Measurements from ENCODE around the gene XRN1. TPM values are rescaled to one million over a fixed set of nuclear protein-coding genes. Genes with fewer than 3 reads are reported as not detected.
A peak's percentile ranks its signal among the peaks of the same experiment; 100 is the strongest.

XRN1 gene, protein sequence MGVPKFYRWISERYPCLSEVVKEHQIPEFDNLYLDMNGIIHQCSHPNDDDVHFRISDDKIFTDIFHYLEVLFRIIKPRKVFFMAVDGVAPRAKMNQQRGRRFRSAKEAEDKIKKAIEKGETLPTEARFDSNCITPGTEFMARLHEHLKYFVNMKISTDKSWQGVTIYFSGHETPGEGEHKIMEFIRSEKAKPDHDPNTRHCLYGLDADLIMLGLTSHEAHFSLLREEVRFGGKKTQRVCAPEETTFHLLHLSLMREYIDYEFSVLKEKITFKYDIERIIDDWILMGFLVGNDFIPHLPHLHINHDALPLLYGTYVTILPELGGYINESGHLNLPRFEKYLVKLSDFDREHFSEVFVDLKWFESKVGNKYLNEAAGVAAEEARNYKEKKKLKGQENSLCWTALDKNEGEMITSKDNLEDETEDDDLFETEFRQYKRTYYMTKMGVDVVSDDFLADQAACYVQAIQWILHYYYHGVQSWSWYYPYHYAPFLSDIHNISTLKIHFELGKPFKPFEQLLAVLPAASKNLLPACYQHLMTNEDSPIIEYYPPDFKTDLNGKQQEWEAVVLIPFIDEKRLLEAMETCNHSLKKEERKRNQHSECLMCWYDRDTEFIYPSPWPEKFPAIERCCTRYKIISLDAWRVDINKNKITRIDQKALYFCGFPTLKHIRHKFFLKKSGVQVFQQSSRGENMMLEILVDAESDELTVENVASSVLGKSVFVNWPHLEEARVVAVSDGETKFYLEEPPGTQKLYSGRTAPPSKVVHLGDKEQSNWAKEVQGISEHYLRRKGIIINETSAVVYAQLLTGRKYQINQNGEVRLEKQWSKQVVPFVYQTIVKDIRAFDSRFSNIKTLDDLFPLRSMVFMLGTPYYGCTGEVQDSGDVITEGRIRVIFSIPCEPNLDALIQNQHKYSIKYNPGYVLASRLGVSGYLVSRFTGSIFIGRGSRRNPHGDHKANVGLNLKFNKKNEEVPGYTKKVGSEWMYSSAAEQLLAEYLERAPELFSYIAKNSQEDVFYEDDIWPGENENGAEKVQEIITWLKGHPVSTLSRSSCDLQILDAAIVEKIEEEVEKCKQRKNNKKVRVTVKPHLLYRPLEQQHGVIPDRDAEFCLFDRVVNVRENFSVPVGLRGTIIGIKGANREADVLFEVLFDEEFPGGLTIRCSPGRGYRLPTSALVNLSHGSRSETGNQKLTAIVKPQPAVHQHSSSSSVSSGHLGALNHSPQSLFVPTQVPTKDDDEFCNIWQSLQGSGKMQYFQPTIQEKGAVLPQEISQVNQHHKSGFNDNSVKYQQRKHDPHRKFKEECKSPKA (N-terminal part only)
- total RNA-seq (100 to 1,000 TPM; 102 to 104 TPM), polyA plus RNA-seq (10 to 100 TPM; 44.5 to 62.5 TPM)

DNA sequence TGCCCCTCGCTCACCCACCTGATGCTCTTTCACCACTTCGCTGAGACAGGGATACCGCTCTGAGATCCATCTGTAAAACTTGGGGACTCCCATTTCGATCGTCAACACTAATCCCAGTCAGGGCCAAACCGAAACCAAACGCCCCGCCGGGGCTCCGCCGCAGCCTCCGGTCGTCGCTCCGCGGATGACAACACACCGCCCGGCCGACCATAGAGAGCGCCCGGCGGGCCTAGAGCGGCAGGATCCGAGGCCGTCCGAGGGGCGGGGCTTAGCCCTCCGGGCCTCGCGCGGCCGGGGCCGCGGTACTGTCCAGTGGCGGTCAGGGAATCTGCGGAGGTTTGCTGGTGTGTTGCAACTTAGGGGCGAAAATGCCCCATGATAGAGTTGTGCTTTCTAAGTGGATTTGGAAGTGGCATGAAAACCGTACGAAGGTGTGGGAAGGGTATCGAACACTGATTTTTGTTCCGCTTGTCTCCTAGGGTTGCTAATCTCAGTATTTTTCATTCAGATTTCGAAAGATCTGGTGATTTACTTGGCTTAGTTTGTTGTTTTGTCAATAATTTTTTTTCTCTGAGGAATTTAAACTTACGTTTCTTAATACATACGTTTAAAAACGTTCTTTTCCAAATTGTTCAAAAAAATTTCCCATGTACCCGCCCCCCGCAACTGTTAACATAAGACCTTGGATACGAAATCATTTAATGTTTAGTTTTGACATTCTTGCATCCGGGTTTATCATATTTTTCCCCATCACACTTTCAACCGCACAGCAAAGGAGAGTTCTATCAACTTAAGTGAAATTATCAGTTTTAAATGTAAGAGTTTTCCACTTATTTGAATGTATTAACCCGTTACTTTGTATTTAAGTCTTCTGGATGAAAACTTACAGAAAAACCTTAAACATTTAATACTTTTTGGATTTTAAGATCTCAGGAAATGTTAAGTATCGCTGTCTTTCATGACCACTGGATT lies at the start of gene XRN1:
Gene XRN1 (minus strand): TSS at position 186 of the 972 bp plus-strand sequence. CDS start 93 bp downstream, at position 93.
- Histone ChIP-seq H3K27ac (ENCODE audit: low read depth, low read length) (peak within 1 kb of the TSS; percentile 100), H3K9me3 (ENCODE audit: control insufficient read depth in 1 of 2, low read length in 2 of 2) (no peaks in the 10 kb centered on the region), H3K36me3 (ENCODE audit: insufficient read depth, low read length) (peaks cover 7% of the 10 kb centered on the region), H3K27me3 (ENCODE audit: insufficient read depth, low read length) (no peaks in the 10 kb centered on the region), H3K4me3 (ENCODE audit: low read length in 2 of 2) (peak within 1 kb of the TSS; percentile 96 to 99), H3K4me1 (ENCODE audit: insufficient read depth, low read length) (peaks cover 44% of the 10 kb centered on the region)
- ChIA-PET CTCF (ENCODE audit: partially characterized antibody) (interaction anchor here (0.6 kb wide), 1 partner anchor 556 kb away, joined by 3 read pairs; no protein-coding TSS in a partner anchor), POLR2A (ENCODE audit: partially characterized antibody) (interaction anchor here (0.6 to 4.6 kb wide), 7 partner anchors 11 to 1524 kb away, joined by 3 to 28 read pairs (median 4); partner anchors contain the start of genes ATR, DIPK2A and U2SURP)
- peak; percentile 94 to 98 (median 95) for DNase-seq
- intact Hi-C loops (cut with micrococcal nuclease): loop anchor here (1.0 to 10.0 kb wide), 12 partner anchors 61 to 1527 kb away; partner anchors contain the start of genes ATR, DIPK2A, GK5 and PXYLP1
- Mint-ChIP-seq H3K27ac (peak within 1 kb of the TSS; percentile 99 to 100 (median 100)), H3K4me1 (peaks cover 27 to 54% (median 41%) of the 10 kb centered on the region in 4 donors), H3K36me3 (peaks cover 6 to 46% of the 10 kb centered on the region in 2 donors), H3K27me3 (no peaks in the 10 kb centered on the region), H3K4me3 (peak within 1 kb of the TSS; percentile 98 to 100 (median 99)), H3K9me3 (no peaks in the 10 kb centered on the region)

DNA sequence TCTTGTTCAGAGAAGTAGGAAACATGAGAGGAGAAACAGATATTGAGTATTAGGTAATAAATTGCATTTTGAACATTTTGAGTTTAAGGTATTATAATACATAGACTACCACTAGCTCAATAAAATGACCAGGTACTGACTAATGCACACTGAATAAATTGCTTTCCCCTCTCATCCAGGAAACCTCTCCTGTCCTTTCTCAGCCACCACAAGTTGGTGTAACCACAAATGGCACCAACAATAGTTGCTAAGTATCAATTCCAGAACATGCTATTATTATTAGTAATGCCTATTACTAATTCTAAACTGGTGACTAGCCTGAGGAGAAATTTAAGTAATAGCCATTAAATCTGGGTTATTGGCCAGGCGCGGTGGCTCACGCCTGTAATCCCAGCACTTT lies 47.3 kb upstream of the XRN1 start:
- H3K36me3 ChIP-seq (ENCODE audit: insufficient read depth, low read length): peaks cover 34% of the 10 kb centered on the region
- H3K27me3 ChIP-seq (ENCODE audit: insufficient read depth, low read length): no peaks in the 10 kb centered on the region
- H3K36me3 Mint-ChIP-seq: peaks cover 67 to 70% of the 10 kb centered on the region in 2 donors

DNA sequence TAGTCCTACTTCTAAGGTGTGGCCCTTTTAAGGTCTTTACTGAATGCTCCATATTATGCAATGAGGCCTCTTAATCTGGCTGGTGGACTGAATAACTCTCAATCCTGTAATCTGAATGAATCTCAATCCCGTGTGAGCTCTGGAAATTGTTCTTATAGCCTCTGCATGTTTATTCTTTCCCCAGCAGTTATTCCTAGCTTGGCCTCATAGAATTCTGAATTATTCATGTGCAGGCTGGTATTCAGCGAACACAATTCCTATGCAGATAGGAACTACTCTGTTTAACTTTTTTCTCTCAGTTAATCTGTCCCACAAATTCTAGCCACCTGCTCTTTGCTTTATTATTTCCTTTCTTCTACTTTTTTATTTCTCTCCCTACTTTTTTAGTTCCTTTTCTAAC lies 44.3 kb upstream of the XRN1 start:
- no peak overlapping the region for H3K27ac ChIP-seq (ENCODE audit: low read depth, low read length)
- no peaks in the 10 kb centered on the region for H3K9me3 ChIP-seq (ENCODE audit: control insufficient read depth in 1 of 2, low read length in 2 of 2)
- no peaks in the 10 kb centered on the region for H3K27me3 ChIP-seq (ENCODE audit: insufficient read depth, low read length)
- Mint-ChIP-seq H3K4me1 (no peaks in the 10 kb centered on the region), H3K9me3 (no peaks in the 10 kb centered on the region), H3K4me3 (no peak overlapping the region), H3K27ac (peak overlapping the region in 1 of 7 donors; percentile 1), H3K36me3 (peaks cover 78 to 79% of the 10 kb centered on the region in 2 donors), H3K27me3 (no peaks in the 10 kb centered on the region)
- peaks cover 24% of the 10 kb centered on the region for H3K36me3 ChIP-seq (ENCODE audit: insufficient read depth, low read length)
- ChIA-PET POLR2A (ENCODE audit: partially characterized antibody) (interaction anchor here (0.7 kb wide), 1 partner anchor 20 kb away, joined by 3 read pairs; no protein-coding TSS in a partner anchor), CTCF (ENCODE audit: partially characterized antibody) (no interaction called here)
- no peaks in the 10 kb centered on the region for H3K4me1 ChIP-seq (ENCODE audit: insufficient read depth, low read length)
- no peak for DNase-seq
- no peak overlapping the region for H3K4me3 ChIP-seq (ENCODE audit: low read length in 2 of 2)
- intact Hi-C loops (cut with micrococcal nuclease): no loop called here

More for the DNA sequence above, 47.3 kb upstream of the XRN1 start:
- no peak overlapping the region for H3K27ac Mint-ChIP-seq
- H3K4me1 Mint-ChIP-seq: no peaks in the 10 kb centered on the region
- Histone ChIP-seq H3K4me3 (ENCODE audit: low read length in 2 of 2) (no peak overlapping the region), H3K27ac (ENCODE audit: low read depth, low read length) (no peak overlapping the region), H3K9me3 (ENCODE audit: control insufficient read depth in 1 of 2, low read length in 2 of 2) (no peaks in the 10 kb centered on the region), H3K4me1 (ENCODE audit: insufficient read depth, low read length) (no peaks in the 10 kb centered on the region)
- H3K4me3 Mint-ChIP-seq: no peak overlapping the region
- no peaks in the 10 kb centered on the region for H3K27me3 Mint-ChIP-seq
- DNase-seq: no peak
- ChIA-PET CTCF (ENCODE audit: partially characterized antibody) (interaction anchor here (1.0 kb wide), 1 partner anchor 107 kb away, joined by 3 read pairs; no protein-coding TSS in a partner anchor), POLR2A (ENCODE audit: partially characterized antibody) (no interaction called here)
- intact Hi-C loops (cut with micrococcal nuclease): no loop called here
- H3K9me3 Mint-ChIP-seq: no peaks in the 10 kb centered on the region

DNA sequence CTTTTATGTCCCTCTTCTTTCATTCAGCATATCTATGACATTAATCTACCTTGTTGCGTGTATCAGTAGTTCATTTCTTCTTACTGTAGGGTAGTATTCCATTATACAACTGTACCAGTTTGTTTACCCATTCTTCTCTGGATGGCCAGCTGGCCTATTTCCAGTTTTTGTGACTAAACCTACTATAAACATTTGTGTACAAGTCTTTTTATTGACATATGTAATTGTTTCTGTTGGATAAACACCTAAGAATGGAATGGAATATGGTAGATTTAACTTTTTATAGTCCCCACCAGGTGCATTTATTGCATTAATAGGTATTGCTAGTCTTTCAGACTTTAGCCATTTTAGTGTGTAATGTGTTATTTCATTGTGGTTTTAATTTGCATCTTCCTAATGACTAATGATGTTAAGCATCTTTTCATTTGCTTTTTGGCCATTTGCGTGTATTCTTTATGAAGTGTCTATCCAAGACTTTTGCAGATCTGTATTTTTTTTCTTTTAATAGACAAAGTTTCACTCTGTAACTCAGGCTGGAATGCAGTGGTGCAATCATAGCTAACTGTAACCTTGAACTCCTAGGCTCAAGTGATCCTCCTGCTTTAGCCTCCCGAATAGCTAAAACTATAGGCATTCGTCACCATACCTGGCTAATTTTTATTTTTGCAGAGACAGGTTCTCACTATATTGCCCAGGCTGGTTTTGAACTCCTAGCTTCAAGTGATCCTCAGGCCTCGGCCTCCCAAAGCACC lies 41.9 kb upstream of the XRN1 start:
- H3K4me3 Mint-ChIP-seq: no peak overlapping the region
- peaks cover 76 to 80% of the 10 kb centered on the region in 2 donors for H3K36me3 Mint-ChIP-seq
- Histone ChIP-seq H3K9me3 (ENCODE audit: control insufficient read depth in 1 of 2, low read length in 2 of 2) (no peaks in the 10 kb centered on the region), H3K27ac (ENCODE audit: low read depth, low read length) (no peak overlapping the region), H3K4me1 (ENCODE audit: insufficient read depth, low read length) (no peaks in the 10 kb centered on the region), H3K36me3 (ENCODE audit: insufficient read depth, low read length) (peaks cover 31% of the 10 kb centered on the region), H3K27me3 (ENCODE audit: insufficient read depth, low read length) (no peaks in the 10 kb centered on the region), H3K4me3 (ENCODE audit: low read length in 2 of 2) (no peak overlapping the region)
- H3K27ac Mint-ChIP-seq: no peak overlapping the region
- no peak for DNase-seq
- H3K9me3 Mint-ChIP-seq: peaks cover 0 to 2% (median 0%) of the 10 kb centered on the region in 8 donors
- H3K27me3 Mint-ChIP-seq: no peaks in the 10 kb centered on the region
- ChIA-PET POLR2A (ENCODE audit: partially characterized antibody) (no interaction called here), CTCF (ENCODE audit: partially characterized antibody) (no interaction called here)
- intact Hi-C loops (cut with micrococcal nuclease): no loop called here
- no peaks in the 10 kb centered on the region for H3K4me1 Mint-ChIP-seq

DNA sequence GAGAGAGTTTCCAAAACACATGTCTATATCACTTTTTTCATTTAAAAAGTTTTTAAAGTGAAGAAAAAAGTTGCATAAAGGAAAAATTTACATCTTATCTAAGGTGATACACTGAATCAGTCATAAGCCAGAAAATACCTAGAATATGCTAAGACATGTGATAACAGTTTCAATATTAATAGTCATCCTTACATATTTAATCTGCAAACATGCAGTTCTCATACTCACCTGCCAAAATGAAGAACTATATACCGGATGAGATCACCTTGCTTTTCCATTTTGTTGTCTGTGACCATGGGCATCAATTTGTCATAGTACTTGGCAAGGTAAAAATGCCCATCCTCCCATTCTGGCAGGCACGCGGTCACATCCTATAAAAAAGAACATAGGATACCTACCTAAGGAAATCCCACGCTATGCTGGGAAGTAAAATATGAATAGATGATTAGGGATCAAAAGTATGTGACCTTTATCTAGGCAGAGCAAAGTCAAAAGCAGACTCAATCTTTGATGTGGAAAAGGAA lies 37.1 kb upstream of the XRN1 start:
- no peak overlapping the region for H3K4me3 Mint-ChIP-seq
- no peak overlapping the region for H3K27ac Mint-ChIP-seq
- Histone ChIP-seq H3K27ac (ENCODE audit: low read depth, low read length) (no peak overlapping the region), H3K27me3 (ENCODE audit: insufficient read depth, low read length) (no peaks in the 10 kb centered on the region), H3K4me3 (ENCODE audit: low read length in 2 of 2) (no peak overlapping the region), H3K36me3 (ENCODE audit: insufficient read depth, low read length) (peaks cover 13% of the 10 kb centered on the region), H3K4me1 (ENCODE audit: insufficient read depth, low read length) (no peaks in the 10 kb centered on the region), H3K9me3 (ENCODE audit: control insufficient read depth in 1 of 2, low read length in 2 of 2) (peaks cover 0 to 4% of the 10 kb centered on the region in 2 donors)
- H3K27me3 Mint-ChIP-seq: no peaks in the 10 kb centered on the region
- no peaks in the 10 kb centered on the region for H3K4me1 Mint-ChIP-seq
- DNase-seq: no peak
- POLR2A ChIA-PET (ENCODE audit: partially characterized antibody): no interaction called here
- peaks cover 62 to 78% of the 10 kb centered on the region in 2 donors for H3K36me3 Mint-ChIP-seq
- intact Hi-C loops (cut with micrococcal nuclease): no loop called here
- H3K9me3 Mint-ChIP-seq: peaks cover 0 to 24% (median 6%) of the 10 kb centered on the region in 8 donors
- CTCF ChIA-PET (ENCODE audit: partially characterized antibody): no interaction called here
